Ovary (tissue), 9 donors: ENCODE results near the gene LRRC66. TPM values are rescaled to one million over a fixed set of nuclear protein-coding genes. Genes with fewer than 3 reads are reported as not detected.

Experiments
- DNase-seq, 5 donors: peaks; one replicate each; pipeline ENCODE4 v3.0.0-alpha.2; 2019 to 2020
- H3K27ac ChIP-seq, 2 donors: fragments of 200-600 bp; one replicate each; pipeline versions ENCODE4 v1.5.1 to v1.8.0; 2019 to 2022
- H3K27me3 ChIP-seq: fragments of 200-600 bp; one replicate; pipeline ENCODE4 v1.8.0; 2022
- H3K36me3 ChIP-seq: fragments of 200-600 bp; sonication (generic); one replicate; pipeline ENCODE4 v1.5.1; 2019
- H3K4me1 ChIP-seq: one replicate; pipeline ENCODE4 v1.8.1; 2013; ENCODE audit warnings: mild to moderate bottlenecking, moderate library complexity; ENCODE audit not compliant: insufficient read depth
- H3K4me3 ChIP-seq: fragments of 200-600 bp; sonication (generic); one replicate; pipeline ENCODE4 v1.5.1; 2017
- H3K9me3 ChIP-seq, 2 donors: fragments of 200-600 bp in 1 of 2; sonication (generic) in 1 of 2; one replicate each; pipeline versions ENCODE4 v1.5.1 to v1.8.1; 2013 to 2019; ENCODE audit warnings: mild to moderate bottlenecking in 1 of 2, moderate library complexity in 1 of 2
- EP300 ChIP-seq: sonication (generic); formaldehyde crosslinking; IDR thresholded peaks from one replicate; pipeline ENCODE4 v1.6.1; 2017; ENCODE audit warnings: antibody characterized with exemption
- POLR2A ChIP-seq: fragments of 450-650 bp; IDR thresholded peaks from one replicate; pipeline ENCODE4 v1.6.1; 2017; ENCODE audit warnings: antibody characterized with exemption, mild to moderate bottlenecking, moderate library complexity
- WGBS, 3 donors: extraction: QIAGEN DNeasy Blood & Tissue Kit in 1 of 3; methylation state at CpG; one replicate each; pipeline versions ENCODE4 v1.1.5 to v1.1.7; 2013 to 2017; 5-methylcytosine and 5-hydroxymethylcytosine counted together
- intact Hi-C, 4 donors: fragments of 100-400 bp; cut with DNase I; formaldehyde crosslinking; loops; one replicate each; pipeline versions ENCODE4 v1.11.0 to v1.15.1; 2022 to 2023
- polyA plus RNA-seq, 2 donors: library from polyadenylated mRNA; stranded (reverse); fragments of 200-250 nt in 1 of 2; fragments of 350-450 nt in 1 of 2; fragmentation: Illumina TruSeq in 1 of 2; extraction: RNeasy Lipid Tissue Mini Kit (QIAGEN cat#74804) in 1 of 2; gene quantifications; one replicate each; pipeline ENCODE4 v1.2.3, GENCODE V29; 2013 to 2014
- total RNA-seq, 7 donors: library from RNA; depleted of rRNA in 2 of 7; stranded (reverse); fragments of >200 nt in 2 of 7; fragmentation: NEBNext Ultra II Directional in 3 of 7; extraction: Animal tissue kit (Norgen Biotek cat#: 25700) in 3 of 7; gene quantifications; one replicate each; pipeline versions ENCODE4 v1.1.0 to v1.2.4, GENCODE V29; 2016 to 2023
- TF ChIP-seq, protein P1 (sequence below), 3 donors: fragments of 450-650 bp in 2 of 3; fragments of 200-600 bp in 1 of 3; IDR thresholded peaks; one replicate each; pipeline versions ENCODE4 v1.5.1 to v1.8.0; 2016 to 2022; ENCODE audit warnings: antibody characterized with exemption in 3 of 3, mild to moderate bottlenecking in 1 of 3
- donor health status: DM: no; HTN: no; CAD: no; lungs with moderate emphysema.
- donor health status: DM: no; HTN: no; CAD: no.
- donor health status: Bipolar disorder and iron deficiency.
- donor health status: DM: yes; HTN: yes; CAD: no.
- donor health status: DM: no; HTN: no; CAD: no.
- donor health status: DM: yes; HTN: yes; CAD: no.

LRRC66 gene
- total and polyA plus RNA-seq, 9 donors: 0.11 to 0.48 (median 0.28) TPM

DNA sequence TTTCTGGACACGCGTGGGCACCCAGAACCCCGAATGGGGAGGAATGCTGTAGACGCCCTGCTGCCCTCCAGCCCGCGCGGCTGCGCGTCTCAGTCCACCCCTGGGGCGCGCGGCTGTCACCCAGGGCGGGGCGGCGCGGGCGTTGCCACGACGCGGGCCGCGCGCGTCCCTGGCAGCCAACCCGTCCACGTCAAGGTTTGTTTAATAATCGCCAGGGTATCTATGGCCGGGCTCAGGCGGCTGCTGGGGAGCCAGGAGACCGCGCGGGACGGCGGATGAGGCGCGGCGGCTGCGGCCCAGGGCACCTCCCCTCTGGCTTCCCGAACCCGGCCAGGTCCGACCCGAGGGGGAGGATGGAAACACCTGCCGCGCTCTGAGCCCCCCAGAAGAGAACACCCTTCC is 31.1 kb upstream of the LRRC66 start, which contains the start of gene SPATA18:
SPATA18 (plus strand) TSS at position 92 of the 402 bp plus-strand sequence. CDS start 401 bp downstream, outside the sequence.
- Histone ChIP-seq H3K9me3 (peaks cover 0 to 9% of the 10 kb centered on the region in 2 donors), H3K27ac (peak within 1 kb of the TSS in 1 of 2 donors; percentile 29), H3K27me3 (no peaks in the 10 kb centered on the region), H3K36me3 (no peaks in the 10 kb centered on the region), H3K4me1 (no peaks in the 10 kb centered on the region), H3K4me3 (peak within 1 kb of the TSS; percentile 47)
- WGBS, 3 donors: 0 to 1% (median 1%) methylated on average over 39 to 44 of the region's 44 CpGs
- DNase-seq: peak in 4 of 5 donors; percentile 18 to 34 (median 23)
- intact Hi-C loops: no loop called here
- no peak for TF ChIP-seq POLR2A
- no peak for TF ChIP-seq EP300
- TF ChIP-seq, protein P1, sequence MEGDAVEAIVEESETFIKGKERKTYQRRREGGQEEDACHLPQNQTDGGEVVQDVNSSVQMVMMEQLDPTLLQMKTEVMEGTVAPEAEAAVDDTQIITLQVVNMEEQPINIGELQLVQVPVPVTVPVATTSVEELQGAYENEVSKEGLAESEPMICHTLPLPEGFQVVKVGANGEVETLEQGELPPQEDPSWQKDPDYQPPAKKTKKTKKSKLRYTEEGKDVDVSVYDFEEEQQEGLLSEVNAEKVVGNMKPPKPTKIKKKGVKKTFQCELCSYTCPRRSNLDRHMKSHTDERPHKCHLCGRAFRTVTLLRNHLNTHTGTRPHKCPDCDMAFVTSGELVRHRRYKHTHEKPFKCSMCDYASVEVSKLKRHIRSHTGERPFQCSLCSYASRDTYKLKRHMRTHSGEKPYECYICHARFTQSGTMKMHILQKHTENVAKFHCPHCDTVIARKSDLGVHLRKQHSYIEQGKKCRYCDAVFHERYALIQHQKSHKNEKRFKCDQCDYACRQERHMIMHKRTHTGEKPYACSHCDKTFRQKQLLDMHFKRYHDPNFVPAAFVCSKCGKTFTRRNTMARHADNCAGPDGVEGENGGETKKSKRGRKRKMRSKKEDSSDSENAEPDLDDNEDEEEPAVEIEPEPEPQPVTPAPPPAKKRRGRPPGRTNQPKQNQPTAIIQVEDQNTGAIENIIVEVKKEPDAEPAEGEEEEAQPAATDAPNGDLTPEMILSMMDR (IDR thresholded peaks at IDR 0.05): no peak

DNA sequence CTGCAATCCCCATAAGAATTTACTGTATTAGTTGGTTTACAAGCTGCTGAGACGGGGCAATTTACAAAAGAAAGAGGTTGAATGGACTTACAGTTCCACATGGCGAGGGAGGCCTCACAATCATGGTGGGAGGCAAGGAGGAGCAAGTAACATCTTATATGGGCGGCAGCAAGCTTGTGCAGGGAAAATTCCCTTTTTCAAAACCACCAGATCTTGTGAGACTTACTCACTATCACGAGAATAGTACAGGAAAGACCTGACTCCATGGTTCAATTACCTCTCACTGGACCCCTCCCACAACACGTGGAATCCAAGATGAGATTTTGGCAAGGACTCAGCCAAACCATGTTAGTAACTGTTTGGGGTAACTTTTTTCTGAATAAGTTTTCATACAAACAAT is 29.1 kb upstream of the LRRC66 start:
- Histone ChIP-seq H3K9me3 (peaks cover 0 to 9% of the 10 kb centered on the region in 2 donors), H3K27ac (no peak overlapping the region), H3K4me3 (no peak overlapping the region), H3K36me3 (no peaks in the 10 kb centered on the region), H3K4me1 (no peaks in the 10 kb centered on the region), H3K27me3 (no peaks in the 10 kb centered on the region)
- TF ChIP-seq POLR2A (no peak), EP300 (no peak)
- TF ChIP-seq, protein P1 (IDR thresholded peaks at IDR 0.05): no peak
- intact Hi-C loops: no loop called here
- 83 to 90% (median 88%) methylated on average over 5 of the region's 5 CpGs for WGBS, 3 donors
- no peak for DNase-seq

DNA sequence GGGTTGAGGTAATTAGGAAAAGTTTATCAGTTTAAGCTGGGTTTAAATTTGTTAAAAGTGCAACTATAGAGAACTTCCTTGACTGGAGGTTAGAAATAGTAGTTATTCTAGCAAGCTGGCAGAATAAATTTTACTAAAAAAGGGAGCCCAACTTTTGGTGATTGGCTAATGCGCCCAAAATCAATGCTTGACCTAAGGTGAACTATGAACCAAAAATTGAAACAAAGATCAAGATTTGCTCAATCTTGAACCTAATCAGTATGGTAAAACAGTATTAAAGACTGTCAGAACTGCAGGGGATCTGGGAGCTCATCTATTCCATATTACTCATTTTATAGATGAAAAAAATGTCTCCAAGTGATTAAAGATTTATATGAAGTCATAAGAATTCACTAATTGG is 24.9 kb upstream of the LRRC66 start:
- no peak for DNase-seq
- no peaks in the 10 kb centered on the region for H3K9me3 ChIP-seq
- no peaks in the 10 kb centered on the region for H3K36me3 ChIP-seq
- no peak overlapping the region for H3K4me3 ChIP-seq
- intact Hi-C loops: no loop called here
- H3K27me3 ChIP-seq: no peaks in the 10 kb centered on the region
- TF ChIP-seq EP300 (no peak), POLR2A (no peak)
- TF ChIP-seq, protein P1 (IDR thresholded peaks at IDR 0.05): no peak
- 95 to 100% (median 100%) methylated on average over 1 of the region's 1 CpG for WGBS, 3 donors
- no peaks in the 10 kb centered on the region for H3K4me1 ChIP-seq
- H3K27ac ChIP-seq: no peak overlapping the region

DNA sequence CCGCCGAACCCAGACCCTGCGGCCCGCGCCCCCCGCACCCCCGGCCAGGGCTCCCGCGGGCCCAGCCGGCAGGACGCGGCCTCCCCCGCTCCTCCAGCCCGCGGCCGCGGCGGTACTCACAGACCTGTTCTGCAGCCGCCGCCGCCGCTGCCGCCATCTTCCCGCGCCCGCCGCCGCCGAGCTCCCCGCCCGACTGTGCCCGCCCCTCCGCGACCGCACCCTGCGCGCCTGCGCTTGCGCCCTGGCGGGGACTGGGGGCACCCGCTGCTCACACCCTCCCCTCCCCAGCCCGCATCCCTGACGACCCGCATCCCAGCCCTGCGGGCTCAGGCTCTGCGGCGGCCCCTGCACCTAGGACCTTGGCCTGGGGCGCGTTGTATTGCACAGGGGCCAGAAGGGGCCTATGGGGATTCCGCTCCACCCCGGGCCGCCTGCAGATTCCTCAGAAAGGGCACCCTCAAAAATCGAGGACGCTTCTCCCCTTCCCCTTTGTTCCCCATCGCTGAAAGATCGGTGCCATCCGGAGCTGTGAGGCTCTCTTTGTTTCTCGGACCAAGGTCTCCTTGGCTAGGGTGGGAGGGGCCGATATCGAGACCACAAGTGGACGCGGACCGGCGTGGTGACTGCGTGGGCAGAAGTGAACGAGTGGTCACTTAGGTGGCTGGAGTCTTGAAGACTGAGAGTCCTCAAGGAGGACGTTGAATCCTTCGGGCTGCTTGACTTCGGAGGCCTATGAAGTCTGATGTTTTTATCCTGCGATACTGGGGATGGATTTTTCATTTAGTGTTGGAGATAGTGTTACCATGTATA is 18.1 kb upstream of the LRRC66 start, which contains the start of gene SGCB:
SGCB (minus strand) TSS at position 197 of the 810 bp plus-strand sequence; CDS start at position 157, 40 bp downstream.
- H3K4me1 ChIP-seq: peaks cover 9% of the 10 kb centered on the region
- DNase-seq: peak; percentile 65 to 80 (median 73)
- peak within 1 kb of the TSS; percentile 76 to 77 for H3K27ac ChIP-seq
- H3K27me3 ChIP-seq: no peaks in the 10 kb centered on the region
- TF ChIP-seq POLR2A: no peak
- TF ChIP-seq, protein P1 (IDR thresholded peaks at IDR 0.05): no peak
- no peak for TF ChIP-seq EP300
- 1 to 2% (median 1%) methylated on average over 20 to 70 of the region's 70 CpGs for WGBS, 3 donors
- intact Hi-C loops: loop anchor here in 2 of 4 donors (10.0 kb wide), 2 partner anchors 144 to 194 kb away; partner anchors contain the start of gene DCUN1D4 (in 1 of the 2)
- no peaks in the 10 kb centered on the region for H3K9me3 ChIP-seq
- H3K36me3 ChIP-seq: no peaks in the 10 kb centered on the region
- peak within 1 kb of the TSS; percentile 76 for H3K4me3 ChIP-seq
